Cardiac fibroblast (primary cell): ENCODE data around the gene ITGB2.

Experiments
- DNase-seq, 2 donors: peaks; one replicate each; pipeline versions ENCODE4 v3.0.0 to v3.0.0-alpha.2; 2010; ENCODE audit warnings: low read depth in 2 of 2
- H3K4me3 ChIP-seq, 2 donors: replicated peaks in 1 of 2; 1 replicate in 1 of 2; 2 replicates in 1 of 2; pipeline ENCODE4 v1.5.1; 2011; ENCODE audit warnings: low read depth in 2 of 2, low read length in 2 of 2, mild to moderate bottlenecking in 2 of 2, moderate library complexity in 1 of 2
- TF ChIP-seq, protein P1 (sequence below): IDR thresholded peaks from one replicate; pipeline ENCODE4 v1.5.1; 2011; ENCODE audit warnings: low read depth, mild to moderate bottlenecking, low read length, inconsistent platforms

Gene ITGB2

DNA sequence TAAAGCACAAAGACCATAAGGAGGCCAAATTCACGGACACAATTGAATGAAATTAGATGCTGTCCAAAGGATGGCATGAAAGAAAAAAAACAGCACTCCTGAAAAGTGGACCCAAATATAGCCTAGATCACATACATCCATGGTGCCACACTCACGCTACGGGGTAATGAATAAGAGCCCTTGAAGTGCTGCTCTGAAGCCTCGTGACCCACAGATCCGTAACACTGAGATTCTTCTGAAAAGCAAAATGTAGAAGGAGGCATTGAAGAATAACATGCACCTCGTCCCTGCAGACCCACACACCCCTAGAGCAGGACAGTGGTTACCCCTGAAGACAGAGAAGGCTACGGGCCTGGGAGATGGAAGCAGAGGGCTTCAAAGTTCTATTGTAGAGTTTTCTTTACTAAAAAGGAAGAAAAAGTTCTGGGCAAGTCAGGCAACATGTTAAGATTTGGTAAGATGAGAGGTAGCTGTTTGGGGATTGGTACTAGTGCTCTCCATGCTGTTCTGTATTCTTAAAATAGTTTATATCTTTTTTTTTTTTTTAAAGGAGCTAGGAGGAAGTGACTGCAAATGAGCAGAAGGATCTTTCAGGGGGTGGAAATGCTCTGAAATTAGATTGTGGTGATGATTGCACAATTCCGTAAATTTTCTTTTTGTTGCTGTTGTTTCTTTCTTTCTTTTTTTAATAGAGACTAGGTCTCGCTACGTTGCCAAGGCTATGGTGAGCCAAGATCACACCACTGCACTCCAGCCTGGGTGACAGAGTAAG lies 4.1 kb upstream of the ITGB2 start:
- TF ChIP-seq, protein P1, sequence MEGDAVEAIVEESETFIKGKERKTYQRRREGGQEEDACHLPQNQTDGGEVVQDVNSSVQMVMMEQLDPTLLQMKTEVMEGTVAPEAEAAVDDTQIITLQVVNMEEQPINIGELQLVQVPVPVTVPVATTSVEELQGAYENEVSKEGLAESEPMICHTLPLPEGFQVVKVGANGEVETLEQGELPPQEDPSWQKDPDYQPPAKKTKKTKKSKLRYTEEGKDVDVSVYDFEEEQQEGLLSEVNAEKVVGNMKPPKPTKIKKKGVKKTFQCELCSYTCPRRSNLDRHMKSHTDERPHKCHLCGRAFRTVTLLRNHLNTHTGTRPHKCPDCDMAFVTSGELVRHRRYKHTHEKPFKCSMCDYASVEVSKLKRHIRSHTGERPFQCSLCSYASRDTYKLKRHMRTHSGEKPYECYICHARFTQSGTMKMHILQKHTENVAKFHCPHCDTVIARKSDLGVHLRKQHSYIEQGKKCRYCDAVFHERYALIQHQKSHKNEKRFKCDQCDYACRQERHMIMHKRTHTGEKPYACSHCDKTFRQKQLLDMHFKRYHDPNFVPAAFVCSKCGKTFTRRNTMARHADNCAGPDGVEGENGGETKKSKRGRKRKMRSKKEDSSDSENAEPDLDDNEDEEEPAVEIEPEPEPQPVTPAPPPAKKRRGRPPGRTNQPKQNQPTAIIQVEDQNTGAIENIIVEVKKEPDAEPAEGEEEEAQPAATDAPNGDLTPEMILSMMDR: no peak
- peak; percentile 79 to 85 for DNase-seq
- no peak overlapping the region for H3K4me3 ChIP-seq

DNA sequence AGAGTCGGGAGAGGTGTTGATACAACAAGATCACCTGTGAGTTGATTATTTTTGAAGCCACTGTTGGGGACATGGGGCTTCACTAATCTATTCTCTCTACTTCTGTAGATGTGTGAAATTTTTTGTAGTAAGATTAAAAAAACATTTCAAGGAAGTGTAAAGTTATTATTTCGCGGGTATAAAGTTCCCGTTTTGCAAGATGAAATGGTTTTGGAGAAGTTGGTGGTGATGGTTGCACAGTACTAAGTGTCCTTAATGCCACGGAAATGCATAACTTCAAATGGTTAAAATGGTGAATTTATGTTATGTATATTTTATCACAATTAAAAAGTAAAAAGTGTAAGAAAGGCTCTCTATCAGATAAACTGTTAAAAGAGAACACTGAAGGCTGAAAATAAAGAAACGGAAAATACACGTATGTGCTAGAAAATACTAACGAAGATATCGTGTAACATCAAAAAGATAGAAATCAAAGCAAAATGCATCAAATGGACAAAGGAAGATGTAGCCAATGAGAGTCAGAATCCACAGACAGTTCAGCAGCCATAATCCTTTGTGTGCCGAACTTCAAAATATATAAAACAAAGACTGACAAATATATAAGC lies 2.9 kb upstream of the ITGB2 start:
- DNase-seq: no peak
- no peak overlapping the region for H3K4me3 ChIP-seq
- TF ChIP-seq, protein P1: no peak

DNA sequence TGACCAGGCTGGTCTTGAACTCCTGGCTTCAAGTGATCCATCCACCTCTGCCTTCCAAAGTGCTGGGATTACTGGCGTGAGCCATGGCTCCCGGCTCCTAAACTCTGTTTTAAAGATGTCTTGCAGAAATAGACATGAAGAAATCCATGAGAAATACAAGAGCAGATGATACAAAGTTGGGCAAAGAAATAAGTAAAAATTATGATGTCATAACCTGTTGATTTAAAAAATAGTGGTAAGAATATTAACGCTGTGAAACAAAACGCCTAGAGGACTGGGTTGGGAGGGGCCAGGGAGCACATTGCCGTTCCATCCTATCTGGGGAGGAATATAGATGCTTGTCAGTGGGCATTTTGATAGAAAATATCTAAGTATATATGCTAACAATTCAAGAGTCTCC lies 1.2 kb upstream of the ITGB2 start:
- TF ChIP-seq, protein P1: no peak
- DNase-seq: no peak
- H3K4me3 ChIP-seq: no peak overlapping the region

DNA sequence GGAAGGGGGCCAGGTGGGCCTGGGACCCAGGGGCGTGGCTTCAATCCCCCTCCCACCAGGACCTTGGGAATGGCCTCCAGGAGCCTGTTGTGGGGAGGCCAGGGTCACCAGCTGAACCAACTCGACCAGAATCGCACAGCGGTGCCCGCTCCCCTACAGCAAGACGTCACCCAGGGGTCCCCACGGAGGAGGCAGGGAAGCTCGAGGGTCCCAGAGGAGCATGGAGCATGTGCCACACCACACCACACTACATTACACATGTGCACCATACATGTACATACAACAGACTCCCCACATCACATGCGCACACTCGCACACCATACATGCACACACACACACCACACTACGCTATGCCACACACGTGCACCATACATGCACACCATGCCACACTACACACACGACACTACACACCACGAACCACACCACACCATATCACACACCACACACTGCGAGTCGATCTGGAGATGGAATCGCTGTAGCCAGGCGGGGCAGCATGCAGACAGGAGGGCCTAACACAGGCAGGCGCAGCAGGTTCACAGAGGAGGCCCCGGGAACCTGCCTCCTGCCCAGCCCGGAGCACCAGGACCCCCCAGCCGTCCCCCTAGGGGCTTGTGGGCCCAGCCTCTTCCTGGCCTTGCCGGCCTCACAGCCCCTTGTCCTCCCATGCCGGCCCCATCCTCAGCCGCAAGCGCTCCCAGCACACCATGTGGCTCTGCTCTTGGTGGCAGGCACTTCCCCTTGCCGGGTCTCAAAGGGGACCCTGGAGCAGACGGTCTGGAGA lies 596 bp downstream of the ITGB2 start:
- TF ChIP-seq, protein P1: no peak
- H3K4me3 ChIP-seq: no peak overlapping the region
- DNase-seq: no peak

DNA sequence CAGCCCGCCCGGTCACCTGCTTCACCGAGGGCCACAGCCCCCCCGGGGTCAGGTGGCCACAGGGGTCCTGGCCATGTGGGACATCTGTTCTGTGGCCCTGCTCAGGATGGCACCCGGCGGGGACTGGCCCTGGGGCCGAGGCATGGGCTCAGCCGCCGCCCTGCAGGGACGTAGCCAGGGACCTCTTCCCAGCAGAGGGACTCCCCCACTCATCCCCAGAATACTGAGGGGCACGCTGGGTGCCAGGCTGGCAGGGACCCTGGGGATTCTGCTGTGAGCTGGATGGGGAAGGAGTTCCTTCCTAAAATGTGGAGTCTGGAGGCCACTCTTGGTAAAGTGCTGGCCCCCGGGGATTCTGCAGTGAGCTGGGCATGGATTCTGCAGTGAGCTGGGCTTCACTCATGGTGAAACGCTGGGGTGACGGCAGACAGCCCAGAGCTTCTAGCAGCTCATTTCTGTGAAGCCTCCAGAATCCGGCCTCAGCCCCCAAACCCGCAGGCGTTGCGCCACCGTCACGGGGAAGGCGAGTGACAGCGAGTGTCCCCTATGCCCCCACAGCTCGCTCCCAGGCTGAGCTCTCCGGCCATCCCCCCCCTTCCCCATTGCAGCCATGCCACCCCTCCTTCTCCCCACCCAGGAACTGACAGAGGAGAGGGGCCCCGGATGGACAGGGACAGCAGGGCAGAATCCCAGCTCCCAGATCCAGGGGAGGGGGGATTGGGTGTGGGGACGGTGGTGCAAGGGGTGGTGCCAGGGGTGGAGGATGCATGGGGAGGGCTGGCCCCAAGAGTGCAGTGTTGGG lies 1.4 kb downstream of the ITGB2 start:
- no peak overlapping the region for H3K4me3 ChIP-seq
- TF ChIP-seq, protein P1: no peak
- no peak for DNase-seq

DNA sequence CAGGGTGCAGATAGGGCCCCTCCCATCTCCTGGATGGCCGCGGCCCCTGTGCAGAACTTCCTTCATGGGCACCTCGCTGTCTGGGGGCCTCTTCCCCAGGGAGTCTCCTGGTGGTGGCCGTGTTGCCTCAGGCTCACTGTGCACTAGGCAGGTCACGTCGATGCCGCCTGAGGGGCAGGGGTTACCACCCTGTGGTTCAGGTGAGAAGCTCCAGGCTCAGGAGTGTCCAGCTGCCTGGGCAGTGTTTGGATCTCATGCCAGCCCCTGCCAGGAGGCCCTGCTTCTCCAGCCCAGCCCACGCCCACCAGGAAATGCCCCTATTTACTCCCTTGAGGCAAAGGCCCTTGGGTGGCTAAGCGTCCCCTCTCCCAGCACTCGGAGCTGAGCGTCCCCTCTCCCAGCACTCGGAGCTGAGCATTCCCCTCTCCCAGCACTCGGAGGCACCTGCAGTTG lies 2.1 kb downstream of the ITGB2 start:
- TF ChIP-seq, protein P1: no peak
- no peak for DNase-seq
- no peak overlapping the region for H3K4me3 ChIP-seq
